HG03439 (cell line): ENCODE data around the gene PCDHGB3.
"Not testable (repeated sequence)": the region's sequence is repeated elsewhere in the genome, so short reads cannot be mapped to it uniquely, and the experiment has no call there.

ENCODE experiments used
- ATAC-seq: cut with Tn5 transposase; IDR thresholded peaks from one replicate; pipeline ENCODE4 v1.9.1; 2021; ENCODE audit warnings: mild to moderate bottlenecking, moderate library complexity; ENCODE audit not compliant: unreplicated experiment

PCDHGB3 gene

DNA sequence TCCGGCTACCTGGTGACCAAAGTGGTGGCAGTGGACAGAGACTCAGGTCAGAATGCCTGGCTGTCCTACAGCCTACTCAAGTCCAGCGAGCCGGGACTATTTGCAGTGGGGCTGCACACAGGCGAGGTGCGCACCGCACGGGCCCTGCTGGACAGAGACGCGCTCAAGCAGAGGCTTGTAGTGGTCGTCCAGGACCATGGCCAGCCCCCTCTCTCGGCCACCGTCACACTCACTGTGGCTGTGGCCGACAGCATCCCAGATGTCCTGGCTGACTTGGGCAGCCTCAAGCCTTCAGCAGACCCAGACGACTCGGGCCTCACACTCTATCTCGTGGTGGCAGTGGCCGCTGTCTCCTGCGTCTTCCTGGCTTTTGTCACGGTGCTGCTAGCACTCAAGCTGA, 13.1 kb upstream of the PCDHGB3 start:
- ATAC-seq, result no peak

- no peak for ATAC-seq
These were observed 10.1 kb upstream of the PCDHGB3 start, which contains the start of gene PCDHGB2 for GRCh38 chr5:141359790-141360426. Gene PCDHGB2, plus strand, starts transcription at chr5:141359994. Its CDS starts 142 bp downstream, at chr5:141360136.

- ATAC-seq, result no peak
These were observed 9.4 kb upstream of the PCDHGB3 start for GRCh38 chr5:141360685-141361084.

GRCh38 chr5:141362719-141363118, 7.3 kb upstream of the PCDHGB3 start:
- no peak for ATAC-seq

DNA sequence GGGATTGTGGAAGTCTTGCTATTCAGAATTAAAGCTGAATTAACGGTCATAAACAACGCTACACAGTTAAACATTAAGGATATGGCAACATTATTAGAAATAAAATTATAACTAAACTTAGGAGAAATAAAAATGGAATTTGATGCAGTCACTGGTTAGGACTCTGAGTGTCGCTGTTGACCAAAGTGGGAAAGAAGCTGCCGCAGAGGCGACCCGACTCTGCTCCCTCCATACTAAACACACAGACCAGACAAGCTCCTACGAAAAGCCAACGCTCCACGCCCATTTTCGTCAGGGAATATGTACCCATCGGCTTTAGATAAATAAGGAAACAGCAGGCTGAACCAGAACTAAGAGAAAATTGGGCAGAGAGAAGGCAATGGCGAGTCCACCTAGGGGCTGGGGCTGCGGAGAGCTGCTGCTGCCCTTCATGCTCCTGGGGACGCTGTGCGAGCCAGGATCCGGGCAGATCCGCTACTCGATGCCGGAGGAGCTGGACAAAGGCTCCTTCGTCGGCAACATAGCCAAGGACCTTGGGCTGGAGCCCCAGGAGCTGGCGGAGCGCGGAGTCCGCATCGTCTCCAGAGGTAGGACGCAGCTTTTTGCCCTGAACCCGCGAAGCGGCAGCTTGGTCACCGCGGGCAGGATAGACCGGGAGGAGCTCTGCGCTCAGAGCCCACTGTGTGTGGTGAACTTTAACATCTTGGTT, 5.9 kb upstream of the PCDHGB3 start, which contains the start of gene PCDHGA5:
Gene PCDHGA5 (plus strand): TSS at position 211 of the 709 bp plus-strand sequence. CDS start 169 bp downstream, at position 380.
- no peak for ATAC-seq

- no peak for ATAC-seq
These were observed 3.8 kb upstream of the PCDHGB3 start for GRCh38 chr5:141366016-141366896.

DNA sequence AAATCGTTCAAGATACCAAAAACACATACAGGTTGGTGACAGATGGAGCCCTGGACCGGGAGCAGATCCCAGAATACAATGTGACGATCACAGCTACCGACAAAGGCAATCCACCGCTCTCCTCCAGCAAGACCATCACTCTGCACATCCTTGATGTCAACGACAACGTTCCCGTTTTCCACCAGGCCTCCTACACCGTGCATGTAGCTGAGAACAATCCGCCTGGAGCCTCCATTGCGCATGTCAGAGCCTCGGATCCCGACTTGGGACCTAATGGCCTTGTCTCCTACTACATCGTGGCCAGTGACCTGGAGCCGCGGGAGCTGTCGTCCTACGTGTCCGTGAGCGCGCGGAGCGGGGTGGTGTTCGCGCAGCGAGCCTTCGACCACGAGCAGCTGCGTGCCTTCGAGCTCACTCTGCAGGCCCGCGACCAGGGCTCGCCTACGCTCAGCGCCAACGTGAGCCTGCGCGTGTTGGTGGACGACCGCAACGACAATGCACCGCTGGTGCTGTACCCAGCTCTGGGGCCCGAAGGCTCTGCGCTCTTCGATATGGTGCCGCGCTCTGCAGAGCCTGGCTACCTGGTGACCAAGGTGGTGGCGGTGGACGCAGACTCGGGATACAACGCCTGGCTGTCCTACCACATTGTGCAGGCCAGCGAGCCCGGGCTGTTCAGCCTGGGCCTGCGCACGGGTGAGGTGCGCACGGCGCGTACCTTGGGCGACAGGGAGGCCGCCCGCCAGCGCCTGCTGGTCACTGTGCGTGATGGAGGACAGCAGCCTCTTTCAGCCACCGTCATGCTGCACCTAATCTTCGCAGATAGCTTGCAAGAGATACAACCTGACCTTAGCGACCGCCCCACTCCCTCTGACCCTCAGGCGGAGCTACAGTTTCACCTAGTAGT, 1.8 kb downstream of the PCDHGB3 start:
- ATAC-seq, result no peak

DNA sequence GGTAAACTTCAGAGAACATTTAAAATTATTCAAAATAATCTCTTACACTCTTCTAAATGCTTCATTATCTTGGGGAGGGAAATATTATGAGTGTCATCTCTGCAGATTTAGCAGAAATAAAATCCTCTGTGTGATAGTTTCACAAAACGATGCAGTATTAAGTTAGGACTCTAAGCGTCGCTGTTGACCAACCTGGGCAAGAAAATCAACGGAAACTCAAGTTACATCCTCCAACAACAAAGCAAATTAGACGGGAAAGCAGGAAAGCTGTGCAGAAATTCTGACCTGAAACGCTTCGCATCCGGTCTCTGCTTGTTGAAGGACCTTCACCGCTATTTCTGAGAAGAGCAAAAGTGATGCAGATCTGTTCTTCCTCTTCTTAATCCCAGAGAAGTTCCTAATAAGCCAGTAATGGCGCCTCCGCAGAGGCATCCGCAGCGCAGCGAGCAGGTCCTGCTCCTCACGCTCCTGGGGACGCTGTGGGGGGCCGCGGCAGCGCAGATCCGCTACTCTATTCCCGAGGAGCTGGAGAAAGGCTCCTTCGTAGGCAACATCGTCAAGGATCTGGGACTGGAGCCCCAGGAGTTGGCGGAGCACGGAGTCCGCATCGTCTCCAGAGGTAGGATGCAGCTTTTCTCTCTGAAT, 3.8 kb downstream of the PCDHGB3 start, which contains the start of gene PCDHGA6:
Gene PCDHGA6 (plus strand): TSS at position 219 of the 645 bp plus-strand sequence. CDS start 193 bp downstream, at position 412.
- ATAC-seq, result no peak

- ATAC-seq, result no peak
These were observed 4.6 kb downstream of the PCDHGB3 start for GRCh38 chr5:141374627-141375026.

- not testable (repeated sequence) for ATAC-seq
These were observed 5.6 kb downstream of the PCDHGB3 start for GRCh38 chr5:141375444-141376155.

DNA sequence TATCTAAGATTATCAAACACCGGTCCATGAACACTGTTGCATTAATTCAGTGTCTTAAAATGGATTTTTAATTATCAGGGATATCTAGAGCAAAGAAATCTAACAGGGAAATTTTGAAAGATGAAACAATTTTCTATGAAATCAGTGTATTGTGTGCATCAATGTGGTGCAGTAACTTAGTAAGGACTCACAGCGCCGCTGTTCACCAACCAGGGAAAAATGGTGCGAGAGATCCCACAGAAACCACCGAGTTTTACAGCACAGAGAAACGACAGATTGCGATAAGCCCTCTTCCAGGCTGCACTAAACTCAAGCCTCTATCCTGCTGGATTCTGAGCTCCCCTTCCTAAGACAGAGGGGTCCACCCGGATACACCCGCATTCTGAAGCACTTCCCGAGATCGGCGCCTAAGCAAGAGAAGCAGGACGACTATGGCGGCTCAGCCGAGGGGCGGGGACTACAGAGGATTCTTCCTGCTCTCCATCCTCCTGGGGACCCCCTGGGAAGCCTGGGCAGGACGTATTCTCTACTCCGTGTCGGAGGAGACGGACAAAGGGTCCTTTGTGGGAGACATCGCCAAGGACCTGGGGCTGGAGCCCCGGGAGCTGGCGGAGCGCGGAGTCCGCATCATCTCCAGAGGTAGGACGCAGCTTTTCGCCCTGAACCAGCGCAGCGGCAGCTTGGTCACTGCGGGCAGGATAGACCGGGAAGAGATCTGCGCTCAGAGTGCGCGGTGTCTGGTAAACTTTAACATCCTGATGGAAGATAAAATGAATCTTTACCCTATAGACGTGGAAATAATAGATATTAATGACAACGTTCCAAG, 12.6 kb downstream of the PCDHGB3 start, which contains the start of gene PCDHGA7:
Gene PCDHGA7 (plus strand): TSS at position 274 of the 826 bp plus-strand sequence. CDS start 158 bp downstream, at position 432.
- no peak for ATAC-seq

GRCh38 chr5:141383345-141383744, 13.3 kb downstream of the PCDHGB3 start:
- no peak for ATAC-seq

- ATAC-seq, result no peak
These were observed 14.6 kb downstream of the PCDHGB3 start for GRCh38 chr5:141384471-141385267.

DNA sequence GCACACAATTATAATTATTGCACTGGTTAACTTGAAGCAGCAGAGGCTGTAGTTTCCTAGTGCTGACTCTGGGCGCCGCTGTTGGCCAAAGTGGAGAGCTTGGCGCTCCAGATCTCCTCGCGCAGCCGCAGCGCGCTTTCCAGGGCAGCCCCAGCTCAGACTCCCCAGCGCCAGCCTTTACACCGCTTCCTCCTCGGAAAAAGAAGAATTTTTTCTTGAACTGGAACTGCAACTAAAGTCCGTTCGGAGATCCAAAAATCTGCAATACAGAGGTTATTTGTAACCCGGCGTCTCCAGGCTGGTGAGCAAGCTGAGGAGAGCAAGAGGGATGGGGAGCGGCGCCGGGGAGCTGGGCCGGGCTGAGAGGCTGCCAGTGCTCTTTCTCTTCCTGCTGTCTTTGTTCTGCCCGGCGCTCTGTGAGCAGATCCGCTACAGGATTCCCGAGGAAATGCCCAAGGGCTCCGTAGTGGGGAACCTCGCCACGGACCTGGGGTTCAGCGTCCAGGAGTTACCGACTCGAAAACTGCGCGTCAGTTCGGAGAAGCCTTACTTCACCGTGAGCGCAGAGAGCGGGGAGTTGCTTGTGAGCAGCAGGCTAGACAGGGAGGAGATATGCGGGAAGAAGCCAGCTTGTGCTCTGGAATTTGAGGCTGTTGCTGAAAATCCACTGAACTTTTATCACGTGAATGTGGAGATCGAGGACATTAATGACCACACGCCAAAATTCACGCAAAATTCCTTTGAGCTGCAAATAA, 17.7 kb downstream of the PCDHGB3 start, which contains the start of gene PCDHGB4:
Gene PCDHGB4 (plus strand): TSS at position 142 of the 755 bp plus-strand sequence. CDS start 187 bp downstream, at position 329.
- ATAC-seq, result not testable (repeated sequence)

DNA sequence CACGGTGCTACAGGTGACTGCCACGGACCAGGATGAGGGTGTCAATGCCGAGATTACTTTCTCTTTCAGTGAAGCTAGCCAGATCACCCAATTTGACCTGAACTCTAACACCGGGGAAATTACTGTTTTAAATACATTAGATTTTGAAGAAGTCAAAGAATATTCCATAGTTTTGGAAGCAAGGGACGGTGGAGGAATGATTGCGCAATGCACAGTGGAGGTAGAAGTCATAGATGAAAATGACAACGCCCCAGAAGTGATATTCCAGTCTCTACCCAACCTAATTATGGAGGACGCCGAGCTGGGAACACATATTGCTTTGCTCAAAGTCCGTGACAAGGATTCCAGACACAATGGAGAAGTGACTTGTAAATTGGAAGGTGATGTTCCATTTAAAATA, 18.6 kb downstream of the PCDHGB3 start:
- no peak for ATAC-seq
